Left lung (tissue), 10 donors: ENCODE data around the gene DPP8. TPM values are rescaled to one million over a fixed set of nuclear protein-coding genes. Genes with fewer than 3 reads are reported as not detected.

Source experiments
- ATAC-seq: fragments of 200-7000 bp; cut with Tn5 transposase; one replicate; pipeline ENCODE4 v1.9.1; 2020; ENCODE audit warnings: moderate library complexity
- DNase-seq, 4 donors: peaks; one replicate each; pipeline ENCODE4 v3.0.0-alpha.2; 2013 to 2020
- H3K27ac ChIP-seq, 2 donors: fragments of 200-600 bp; sonication (generic) in 1 of 2; one replicate each; pipeline versions ENCODE4 v1.5.0 to v1.8.0; 2020 to 2021
- H3K27me3 ChIP-seq, 2 donors: fragments of 200-600 bp; sonication (generic) in 1 of 2; one replicate each; pipeline versions ENCODE4 v1.5.0 to v1.8.0; 2020 to 2021
- H3K36me3 ChIP-seq, 2 donors: fragments of 200-600 bp; sonication (generic) in 1 of 2; one replicate each; pipeline versions ENCODE4 v1.5.0 to v1.8.0; 2020 to 2021
- H3K4me1 ChIP-seq, 2 donors: fragments of 200-600 bp; one replicate each; pipeline ENCODE4 v1.8.0; 2021
- H3K4me3 ChIP-seq, 2 donors: fragments of 200-600 bp; sonication (generic) in 1 of 2; one replicate each; pipeline versions ENCODE4 v1.5.0 to v1.8.0; 2020 to 2021; ENCODE audit warnings: mild to moderate bottlenecking in 1 of 2
- H3K9me3 ChIP-seq, 2 donors: fragments of 200-600 bp; sonication (generic) in 1 of 2; one replicate each; pipeline versions ENCODE4 v1.5.0 to v1.8.0; 2020 to 2021
- intact Hi-C, 2 donors: fragments of 100-400 bp; cut with DNase I; formaldehyde crosslinking; loops; one replicate each; pipeline versions ENCODE4 v1.11.2 to v1.14.2; 2022
- polyA plus RNA-seq, 6 donors: library from polyadenylated mRNA; unstranded; fragments of 120-200 nt; gene quantifications; one replicate each; pipeline ENCODE4 v1.2.1, GENCODE V29; 2013; ENCODE audit not compliant: insufficient read length in 6 of 6
- total RNA-seq, 2 donors: library from RNA; stranded (reverse); fragmentation: NEBNext Ultra II Directional; extraction: Animal tissue kit (Norgen Biotek cat#: 25700); gene quantifications; one replicate each; pipeline ENCODE4 v1.2.1, GENCODE V29; 2021
- TF ChIP-seq, protein P1 (sequence below), 2 donors: fragments of 200-600 bp; sonication (generic) in 1 of 2; IDR thresholded peaks; one replicate each; pipeline versions ENCODE4 v1.5.0 to v1.8.0; 2021; ENCODE audit warnings: antibody characterized with exemption in 2 of 2
- donor health status: DM: no; HTN: yes; CAD: no.
- donor health status: DM: no; HTN: no; CAD: no.

DPP8 gene
- total and polyA plus RNA-seq, 8 donors, result 30.1 to 35.0 (median 31.8) TPM

DNA sequence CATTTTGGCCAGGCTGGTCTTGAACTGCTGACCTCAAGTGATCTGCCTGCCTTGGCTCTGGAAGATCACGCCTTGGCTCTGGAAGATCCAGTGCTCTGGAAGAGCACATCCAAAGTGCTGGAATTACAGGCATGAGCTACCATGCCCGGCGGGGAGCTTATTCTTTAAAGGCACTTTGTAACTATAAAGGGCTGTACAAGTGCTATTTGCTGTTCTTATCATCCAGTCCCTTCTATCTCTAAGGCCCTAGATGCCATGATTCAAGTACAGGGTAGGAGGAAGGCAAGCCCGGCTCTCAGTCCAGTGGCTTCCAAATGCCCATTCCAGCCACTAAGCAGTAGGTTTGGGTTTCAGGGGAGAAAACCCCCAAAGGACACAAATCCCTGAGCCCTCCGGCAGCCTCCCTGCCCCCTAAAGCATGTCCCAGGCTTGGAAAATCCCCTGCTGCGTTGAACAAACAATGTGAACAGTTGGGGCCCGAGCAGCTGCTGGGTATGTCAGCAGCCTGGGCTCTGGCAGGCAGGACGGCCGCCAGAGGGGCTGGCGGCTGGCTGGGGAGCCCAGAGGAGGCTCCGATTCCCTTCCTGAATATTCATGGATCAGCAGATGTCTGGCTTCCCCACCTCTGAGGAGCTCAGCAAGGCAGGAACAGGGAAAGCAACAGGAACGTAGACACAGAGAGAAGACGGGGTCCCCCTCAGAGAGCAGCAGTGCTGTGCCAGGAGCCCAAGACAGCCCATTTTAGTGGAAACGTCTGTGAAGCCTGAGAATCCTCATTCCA is 102.5 kb downstream of the DPP8 start:
- TF ChIP-seq, protein P1, sequence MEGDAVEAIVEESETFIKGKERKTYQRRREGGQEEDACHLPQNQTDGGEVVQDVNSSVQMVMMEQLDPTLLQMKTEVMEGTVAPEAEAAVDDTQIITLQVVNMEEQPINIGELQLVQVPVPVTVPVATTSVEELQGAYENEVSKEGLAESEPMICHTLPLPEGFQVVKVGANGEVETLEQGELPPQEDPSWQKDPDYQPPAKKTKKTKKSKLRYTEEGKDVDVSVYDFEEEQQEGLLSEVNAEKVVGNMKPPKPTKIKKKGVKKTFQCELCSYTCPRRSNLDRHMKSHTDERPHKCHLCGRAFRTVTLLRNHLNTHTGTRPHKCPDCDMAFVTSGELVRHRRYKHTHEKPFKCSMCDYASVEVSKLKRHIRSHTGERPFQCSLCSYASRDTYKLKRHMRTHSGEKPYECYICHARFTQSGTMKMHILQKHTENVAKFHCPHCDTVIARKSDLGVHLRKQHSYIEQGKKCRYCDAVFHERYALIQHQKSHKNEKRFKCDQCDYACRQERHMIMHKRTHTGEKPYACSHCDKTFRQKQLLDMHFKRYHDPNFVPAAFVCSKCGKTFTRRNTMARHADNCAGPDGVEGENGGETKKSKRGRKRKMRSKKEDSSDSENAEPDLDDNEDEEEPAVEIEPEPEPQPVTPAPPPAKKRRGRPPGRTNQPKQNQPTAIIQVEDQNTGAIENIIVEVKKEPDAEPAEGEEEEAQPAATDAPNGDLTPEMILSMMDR (IDR thresholded peaks at IDR 0.05), result no peak
- H3K4me3 ChIP-seq, result no peak overlapping the region
- no peaks in the 10 kb centered on the region for H3K36me3 ChIP-seq
- intact Hi-C loops, result no loop called here
- peaks cover 0 to 62% of the 10 kb centered on the region in 2 donors for H3K27me3 ChIP-seq
- H3K9me3 ChIP-seq, result no peaks in the 10 kb centered on the region
- ATAC-seq (peak; percentile 60), DNase-seq (peak in 2 of 4 donors; percentile 67 to 88)
- H3K27ac ChIP-seq, result peak overlapping the region in 1 of 2 donors; percentile 20
- no peaks in the 10 kb centered on the region for H3K4me1 ChIP-seq

DNA sequence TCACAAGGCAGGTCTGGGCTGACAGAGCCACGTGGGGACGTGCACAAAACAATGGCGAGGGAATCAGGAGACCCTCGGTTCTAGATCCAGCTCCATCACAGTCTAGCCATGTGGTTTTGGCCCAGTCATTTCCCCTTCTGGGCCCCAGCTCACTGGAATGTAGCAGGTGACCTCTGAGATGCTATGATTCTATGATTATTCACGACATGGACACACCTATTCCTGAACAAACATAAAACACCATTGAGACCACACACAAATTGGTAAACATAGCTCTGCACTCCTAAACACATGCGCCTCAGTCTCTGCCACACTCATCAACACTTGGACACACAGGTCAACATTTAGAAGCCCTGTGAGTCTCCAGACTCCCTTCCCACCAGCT is 103.7 kb downstream of the DPP8 start:
- TF ChIP-seq, protein P1 (IDR thresholded peaks at IDR 0.05), result no peak
- ATAC-seq (no peak), DNase-seq (no peak)
- H3K4me3 ChIP-seq, result no peak overlapping the region
- H3K36me3 ChIP-seq, result no peaks in the 10 kb centered on the region
- no peaks in the 10 kb centered on the region for H3K9me3 ChIP-seq
- peaks cover 0 to under 1% of the 10 kb centered on the region in 2 donors for H3K4me1 ChIP-seq
- H3K27ac ChIP-seq, result no peak overlapping the region
- peaks cover 0 to 58% of the 10 kb centered on the region in 2 donors for H3K27me3 ChIP-seq
- intact Hi-C loops, result no loop called here

GRCh38 chr15:65413051-65413759 is 104.3 kb downstream of the DPP8 start:
- DNase-seq, result no peak
- H3K27ac ChIP-seq, result no peak overlapping the region
- H3K36me3 ChIP-seq, result no peaks in the 10 kb centered on the region
- intact Hi-C loops, result no loop called here
- no peak overlapping the region for H3K4me3 ChIP-seq
- ATAC-seq, result no peak
- peaks cover 0 to 52% of the 10 kb centered on the region in 2 donors for H3K27me3 ChIP-seq
- TF ChIP-seq, protein P1 (IDR thresholded peaks at IDR 0.05), result no peak
- H3K4me1 ChIP-seq, result peaks cover 0 to 6% of the 10 kb centered on the region in 2 donors
- no peaks in the 10 kb centered on the region for H3K9me3 ChIP-seq

GRCh38 chr15:65412556-65412955 is 104.9 kb downstream of the DPP8 start:
- H3K4me3 ChIP-seq, result no peak overlapping the region
- intact Hi-C loops, result no loop called here
- TF ChIP-seq, protein P1 (IDR thresholded peaks at IDR 0.05), result no peak
- H3K36me3 ChIP-seq, result no peaks in the 10 kb centered on the region
- no peak overlapping the region for H3K27ac ChIP-seq
- ATAC-seq, result no peak
- peaks cover 0 to 48% of the 10 kb centered on the region in 2 donors for H3K27me3 ChIP-seq
- no peaks in the 10 kb centered on the region for H3K9me3 ChIP-seq
- DNase-seq, result peak in 1 of 4 donors; percentile 45
- peaks cover 0 to 6% of the 10 kb centered on the region in 2 donors for H3K4me1 ChIP-seq

DNA sequence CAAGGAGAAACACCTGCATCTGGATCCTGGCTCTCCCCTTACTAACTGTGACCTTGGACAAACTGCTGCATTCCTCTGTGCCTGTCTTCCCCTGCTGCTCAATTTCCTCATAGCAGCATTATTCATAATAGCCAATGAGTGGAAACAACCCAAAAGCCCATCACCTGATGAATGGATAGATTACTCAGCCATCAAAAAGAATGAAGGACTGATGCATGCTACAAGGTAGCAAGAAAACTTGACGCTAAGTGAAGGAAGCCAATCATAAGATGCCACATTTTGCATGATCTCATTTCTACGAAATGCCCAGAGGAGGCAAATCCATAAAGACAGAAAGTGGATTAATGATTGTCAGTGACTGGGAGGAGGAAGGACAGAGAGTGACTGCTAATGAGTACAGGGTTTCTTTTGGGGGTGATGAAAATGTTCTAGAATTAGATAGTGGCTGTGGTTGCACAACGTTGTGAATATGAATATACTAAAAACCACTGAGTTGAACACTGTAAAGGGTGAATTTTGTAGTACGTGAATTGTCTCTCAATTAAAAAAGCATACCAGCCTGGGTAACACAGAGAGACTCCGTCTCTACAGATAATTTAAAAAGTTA is 105.9 kb downstream of the DPP8 start:
- no peaks in the 10 kb centered on the region for H3K9me3 ChIP-seq

More for the DNA sequence above, 105.9 kb downstream of the DPP8 start:
- no peak for ATAC-seq
- intact Hi-C loops, result no loop called here
- TF ChIP-seq, protein P1 (IDR thresholded peaks at IDR 0.05), result no peak
- peaks cover 0 to 38% of the 10 kb centered on the region in 2 donors for H3K27me3 ChIP-seq
- no peak for DNase-seq
- H3K4me1 ChIP-seq, result peaks cover 0 to 6% of the 10 kb centered on the region in 2 donors
- H3K4me3 ChIP-seq, result no peak overlapping the region
- H3K27ac ChIP-seq, result no peak overlapping the region
- H3K36me3 ChIP-seq, result no peaks in the 10 kb centered on the region
